HCT116 (cell line): ENCODE measurements around the gene MAGOHB.

Experiments
- CBX3 ChIP-seq: IDR thresholded peaks from 2 replicates; pipeline ENCODE4 v1.6.1; 2012; ENCODE audit warnings: low read depth
- EZH2 ChIP-seq: fragments of 200-600 bp; sonication (generic); IDR thresholded peaks from 2 replicates; pipeline ENCODE4 v1.6.1; 2017; ENCODE audit warnings: antibody characterized with exemption, mixed run types
- EZH2phosphoT487 ChIP-seq: fragments of 200-600 bp; IDR thresholded peaks from 2 replicates; pipeline ENCODE4 v1.6.1; 2018; ENCODE audit warnings: antibody characterized with exemption, borderline replicate concordance
- FOSL1 ChIP-seq: IDR thresholded peaks from 2 replicates; pipeline ENCODE4 v1.6.1; 2012; ENCODE audit warnings: low read depth
- JUND ChIP-seq: IDR thresholded peaks from 2 replicates; pipeline ENCODE4 v1.6.1; 2012
- POLR2AphosphoS5 ChIP-seq: IDR thresholded peaks from 2 replicates; pipeline ENCODE4 v1.6.1; 2011; ENCODE audit warnings: mild to moderate bottlenecking, low read depth, low read length, moderate library complexity
- SIN3A ChIP-seq: IDR thresholded peaks from 2 replicates; pipeline ENCODE4 v1.6.1; 2012; ENCODE audit warnings: low read depth
- ZFX ChIP-seq: fragments of 450-650 bp; IDR thresholded peaks from 2 replicates; pipeline ENCODE4 v1.6.1; 2017
- ZNF274 ChIP-seq: fragments of 200-500 bp; sonication (Bioruptor generic); IDR thresholded peaks from 2 replicates; pipeline ENCODE4 v1.6.1; 2014; ENCODE audit warnings: mild to moderate bottlenecking, low read depth, low read length, inconsistent platforms
- TF ChIP-seq, protein P1 (sequence below), 3 experiments: fragments of 200-600 bp in 1 of 3; sonication (generic) in 1 of 3; IDR thresholded peaks in 2 of 3; conservative IDR thresholded peaks in 1 of 3; 2 replicates each; pipeline ENCODE4 v1.5.1; 2012 to 2017; ENCODE audit warnings: low read depth in 2 of 3, low read length in 2 of 3, antibody characterized with exemption in 1 of 3, borderline replicate concordance in 1 of 3, control low read depth in 1 of 3, mild to moderate bottlenecking in 1 of 3, mixed read lengths in 1 of 3, mixed run types in 1 of 3, moderate library complexity in 1 of 3; ENCODE audit not compliant: insufficient read depth in 1 of 3
- TF ChIP-seq, protein P2 (sequence below): IDR thresholded peaks from 2 replicates; pipeline ENCODE4 v1.6.1; 2012

DNA sequence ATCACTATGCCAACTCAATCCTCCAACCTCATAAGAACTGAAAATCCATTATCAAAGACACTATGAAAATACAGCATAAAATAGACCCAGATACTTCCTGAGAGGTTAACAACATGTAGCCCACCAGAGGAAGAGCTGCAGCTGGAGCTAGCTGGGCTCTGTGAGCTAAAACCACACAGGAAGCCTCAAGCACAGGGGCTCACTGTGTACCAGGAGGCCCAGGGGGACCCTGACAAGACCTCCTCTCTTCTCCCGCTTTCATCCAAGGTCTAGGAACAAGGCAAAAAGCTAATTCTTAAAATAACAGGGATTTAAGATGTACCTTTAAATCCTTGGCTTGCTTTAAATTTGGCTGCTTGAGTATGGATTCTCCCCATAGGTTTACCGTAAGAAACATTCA is 54.2 kb downstream of the MAGOHB start:
- no peak for TF ChIP-seq POLR2AphosphoS5
- TF ChIP-seq EZH2phosphoT487 = no peak
- no peak for TF ChIP-seq ZFX
- TF ChIP-seq ZNF274 = no peak
- no peak for TF ChIP-seq CBX3
- TF ChIP-seq EZH2 = no peak
- TF ChIP-seq, protein P1, sequence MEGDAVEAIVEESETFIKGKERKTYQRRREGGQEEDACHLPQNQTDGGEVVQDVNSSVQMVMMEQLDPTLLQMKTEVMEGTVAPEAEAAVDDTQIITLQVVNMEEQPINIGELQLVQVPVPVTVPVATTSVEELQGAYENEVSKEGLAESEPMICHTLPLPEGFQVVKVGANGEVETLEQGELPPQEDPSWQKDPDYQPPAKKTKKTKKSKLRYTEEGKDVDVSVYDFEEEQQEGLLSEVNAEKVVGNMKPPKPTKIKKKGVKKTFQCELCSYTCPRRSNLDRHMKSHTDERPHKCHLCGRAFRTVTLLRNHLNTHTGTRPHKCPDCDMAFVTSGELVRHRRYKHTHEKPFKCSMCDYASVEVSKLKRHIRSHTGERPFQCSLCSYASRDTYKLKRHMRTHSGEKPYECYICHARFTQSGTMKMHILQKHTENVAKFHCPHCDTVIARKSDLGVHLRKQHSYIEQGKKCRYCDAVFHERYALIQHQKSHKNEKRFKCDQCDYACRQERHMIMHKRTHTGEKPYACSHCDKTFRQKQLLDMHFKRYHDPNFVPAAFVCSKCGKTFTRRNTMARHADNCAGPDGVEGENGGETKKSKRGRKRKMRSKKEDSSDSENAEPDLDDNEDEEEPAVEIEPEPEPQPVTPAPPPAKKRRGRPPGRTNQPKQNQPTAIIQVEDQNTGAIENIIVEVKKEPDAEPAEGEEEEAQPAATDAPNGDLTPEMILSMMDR (IDR thresholded peaks at IDR 0.05 in 2 of 3, conservative IDR thresholded peaks at IDR 0.05 in 1 of 3; ENCODE audit: borderline replicate concordance in 1 of 3, insufficient read depth in 1 of 3, low read depth in 2 of 3, low read length in 2 of 3) = no peak
- no peak for TF ChIP-seq JUND
- TF ChIP-seq SIN3A = no peak
- TF ChIP-seq, protein P2, sequence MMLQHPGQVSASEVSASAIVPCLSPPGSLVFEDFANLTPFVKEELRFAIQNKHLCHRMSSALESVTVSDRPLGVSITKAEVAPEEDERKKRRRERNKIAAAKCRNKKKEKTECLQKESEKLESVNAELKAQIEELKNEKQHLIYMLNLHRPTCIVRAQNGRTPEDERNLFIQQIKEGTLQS = no peak
- TF ChIP-seq FOSL1 = no peak
